ENCODE results near the gene CETP.

- TF ChIP-seq CTCF (IDR thresholded peaks at IDR 0.05) (no peak), POLR2A (IDR thresholded peaks at IDR 0.05) (no peak), EP300 (IDR thresholded peaks at IDR 0.05) (no peak)
These were observed 48.7 kb upstream of the CETP start for GRCh38 chr16:56912746-56913708.

Data from sigmoid colon (tissue), 4 donors.